Fibroblast of lung (primary cell): ENCODE data around the gene GPX7.

Experiments
- CTCF ChIP-seq, 2 donors: IDR thresholded peaks in 1 of 2; conservative IDR thresholded peaks in 1 of 2; 1 replicate in 1 of 2; 2 replicates in 1 of 2; pipeline ENCODE4 v1.5.1; 2011 to 2012; ENCODE audit warnings: low read length in 2 of 2, control low read depth in 1 of 2, inconsistent platforms in 1 of 2, low read depth in 1 of 2, mild to moderate bottlenecking in 1 of 2
- EZH2 ChIP-seq: IDR thresholded peaks from 2 replicates; pipeline ENCODE4 v1.5.1; 2012; ENCODE audit warnings: low read length, control low read depth, mild to moderate bottlenecking; ENCODE audit errors: missing control alignments

- TF ChIP-seq CTCF (conservative IDR thresholded peaks at IDR 0.05 in 1 of 2, IDR thresholded peaks at IDR 0.05 in 1 of 2; ENCODE audit: low read depth in 1 of 2, low read length in 2 of 2) (no peak), EZH2 (no peak)
Observed at GRCh38 chr1:52552505-52553361, 49.4 kb upstream of the GPX7 start, which contains the start of gene TUT4.
